BLaER1 treated with 17β-estradiol and CSF1 and Interleukin-3, amounts not matched to agents 10 nM and 100 nM (cell line): ENCODE results near the gene UBE2Q2.
A peak's percentile ranks its signal among the peaks of the same experiment; 100 is the strongest.
"Not testable (repeated sequence)": the region's sequence is repeated elsewhere in the genome, so short reads cannot be mapped to it uniquely, and the experiment has no call there.

ENCODE experiments used
- H3K27ac ChIP-seq, 11 experiments: shearing (Covaris generic); formaldehyde crosslinking; 2 replicates each; pipeline ENCODE4 v1.8.1; 2022
- H3K27me3 ChIP-seq, 11 experiments: shearing (Covaris generic); formaldehyde crosslinking; 2 replicates each; pipeline ENCODE4 v1.8.1; 2022
- H3K36me3 ChIP-seq, 11 experiments: shearing (Covaris generic); formaldehyde crosslinking; 2 replicates each; pipeline ENCODE4 v1.8.1; 2022
- H3K4me1 ChIP-seq, 10 experiments: shearing (Covaris generic); formaldehyde crosslinking; 2 replicates each; pipeline ENCODE4 v1.8.1; 2022
- H3K4me2 ChIP-seq, 11 experiments: shearing (Covaris generic); formaldehyde crosslinking; 2 replicates each; pipeline ENCODE4 v1.8.1; 2022
- H3K4me3 ChIP-seq, 10 experiments: shearing (Covaris generic); formaldehyde crosslinking; 2 replicates each; pipeline ENCODE4 v1.8.1; 2022
- H3K9ac ChIP-seq, 11 experiments: shearing (Covaris generic); formaldehyde crosslinking; 2 replicates each; pipeline ENCODE4 v1.8.1; 2022
- H3K9me3 ChIP-seq, 11 experiments: shearing (Covaris generic); formaldehyde crosslinking; replicated peaks in 1 of 11; 2 replicates each; pipeline ENCODE4 v1.8.1; 2022
- H4K20me1 ChIP-seq, 11 experiments: shearing (Covaris generic); formaldehyde crosslinking; 2 replicates each; pipeline ENCODE4 v1.8.1; 2022
- Cebpa-rat ChIP-seq, 11 experiments: shearing (Covaris generic); IDR thresholded peaks; 2 replicates each; pipeline ENCODE4 v1.8.1; 2022

The UBE2Q2 gene

DNA sequence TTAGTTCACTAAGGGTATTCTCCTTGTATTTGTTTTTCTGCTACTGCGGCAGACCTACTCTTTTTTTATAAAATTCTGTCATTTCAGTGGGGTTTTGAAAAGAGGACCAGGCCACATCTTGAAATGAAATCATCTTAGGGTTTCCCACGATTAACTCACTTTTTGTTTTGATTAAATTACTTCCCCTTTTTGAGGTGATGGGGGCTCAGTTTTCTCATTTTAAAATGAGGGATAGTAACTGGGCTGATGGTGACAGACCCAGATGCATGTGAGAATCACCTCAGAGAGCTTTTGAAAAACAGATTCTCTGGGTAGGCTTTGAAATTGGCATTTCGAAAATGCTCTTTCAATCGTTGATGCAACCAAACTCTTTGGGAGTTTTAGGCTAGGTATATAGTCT lies 24.2 kb downstream of the UBE2Q2 start:
- Histone ChIP-seq H3K4me3 (no peak overlapping the region), H3K36me3 (peaks cover 39 to 93% (median 84%) of the 10 kb centered on the region in 11 experiments), H3K4me1 (peaks cover 0 to 34% (median 11%) of the 10 kb centered on the region in 10 experiments; a peak in 15 of 20 replicates), H3K27me3 (no peaks in the 10 kb centered on the region), H3K9ac (peak overlapping the region in 1 of 11 experiments; percentile 43; a peak in 1 of 22 replicates), H3K9me3 (no peaks in the 10 kb centered on the region), H4K20me1 (peaks cover 30 to 76% (median 54%) of the 10 kb centered on the region in 11 experiments; a peak in 21 of 22 replicates), H3K4me2 (peak overlapping the region in 7 of 11 experiments; percentile 9 to 56 (median 44); a peak in 13 of 22 replicates), H3K27ac (peak overlapping the region in 4 of 11 experiments; percentile 16 to 39 (median 28); a peak in 2 of 22 replicates)
- TF ChIP-seq Cebpa-rat (IDR thresholded peaks at IDR 0.05) = no peak

DNA sequence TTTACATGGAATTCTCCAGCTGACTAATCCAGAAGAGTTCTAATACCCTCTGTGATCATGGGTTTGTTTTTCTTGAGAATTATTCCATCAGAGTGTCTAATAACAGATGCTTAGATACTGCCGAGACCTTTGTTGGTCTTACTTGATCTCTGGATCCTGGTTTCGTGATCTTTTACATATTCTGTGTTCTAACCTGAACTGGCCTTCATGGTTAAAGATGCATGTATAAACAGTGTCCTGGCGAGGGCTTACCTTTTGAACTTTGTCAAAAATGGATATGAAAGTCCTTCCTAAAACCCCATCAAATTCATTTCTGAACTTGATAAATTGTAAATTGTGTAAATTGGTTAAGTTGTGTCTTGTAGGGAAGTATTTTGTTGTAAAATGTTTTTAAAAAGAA lies 24.8 kb downstream of the UBE2Q2 start:
- Histone ChIP-seq H3K4me2 (no peak overlapping the region), H3K27ac (no peak overlapping the region), H3K4me3 (no peak overlapping the region), H3K27me3 (no peaks in the 10 kb centered on the region), H4K20me1 (peaks cover 30 to 70% (median 48%) of the 10 kb centered on the region in 11 experiments; a peak in 20 of 22 replicates), H3K9me3 (no peaks in the 10 kb centered on the region), H3K36me3 (peaks cover 39 to 93% (median 84%) of the 10 kb centered on the region in 11 experiments), H3K9ac (no peak overlapping the region), H3K4me1 (peaks cover 0 to 34% (median 11%) of the 10 kb centered on the region in 10 experiments; a peak in 15 of 20 replicates)
- no peak for TF ChIP-seq Cebpa-rat (IDR thresholded peaks at IDR 0.05)

DNA sequence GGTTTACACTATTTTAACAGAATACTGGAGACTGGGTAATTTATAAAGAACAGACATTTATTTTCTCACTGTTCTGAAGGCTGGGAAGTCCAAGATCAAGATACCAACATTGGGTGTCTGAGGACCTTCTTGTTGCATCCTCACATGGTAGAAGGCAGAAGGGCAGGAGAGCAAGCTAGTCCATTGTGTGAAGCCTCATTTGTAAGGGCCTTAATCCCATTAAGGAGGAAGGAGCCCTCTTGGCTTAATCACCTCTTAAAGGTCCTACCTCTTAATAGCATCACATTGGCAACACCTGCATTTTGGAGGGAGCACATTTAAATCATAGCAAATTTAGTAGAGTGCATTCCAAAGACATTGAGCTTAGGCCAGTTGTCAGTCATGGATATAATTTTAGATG lies 26.2 kb downstream of the UBE2Q2 start:
- Histone ChIP-seq H3K4me3 (no peak overlapping the region), H3K27ac (no peak overlapping the region), H3K36me3 (peaks cover 40 to 93% (median 84%) of the 10 kb centered on the region in 11 experiments), H3K4me1 (peaks cover 0 to 34% (median 11%) of the 10 kb centered on the region in 10 experiments; a peak in 15 of 20 replicates), H3K9me3 (no peaks in the 10 kb centered on the region), H4K20me1 (peaks cover 24 to 60% (median 39%) of the 10 kb centered on the region in 11 experiments; a peak in 19 of 22 replicates), H3K9ac (no peak overlapping the region), H3K4me2 (peak overlapping the region in 2 of 11 experiments; percentile 26 to 51; a peak in 5 of 22 replicates), H3K27me3 (no peaks in the 10 kb centered on the region)
- no peak for TF ChIP-seq Cebpa-rat (IDR thresholded peaks at IDR 0.05)

GRCh38 chr15:75871589-75871988 lies 28.3 kb downstream of the UBE2Q2 start:
- H3K27me3 ChIP-seq, H3K27ac ChIP-seq, H3K9ac ChIP-seq, H3K4me3 ChIP-seq, H3K9me3 ChIP-seq, H3K4me2 ChIP-seq: not testable (repeated sequence)
- Histone ChIP-seq H3K4me1 (peaks cover 0 to 29% (median 10%) of the 10 kb centered on the region in 10 experiments; a peak in 15 of 20 replicates), H4K20me1 (peaks cover 10 to 41% (median 21%) of the 10 kb centered on the region in 11 experiments; a peak in 18 of 22 replicates), H3K36me3 (peaks cover 61 to 95% (median 87%) of the 10 kb centered on the region in 11 experiments)

- Histone ChIP-seq H3K9me3 (no peaks in the 10 kb centered on the region), H3K4me3 (no peak overlapping the region), H4K20me1 (peaks cover 1 to 32% (median 14%) of the 10 kb centered on the region in 11 experiments; a peak in 16 of 22 replicates), H3K4me2 (no peak overlapping the region), H3K27ac (no peak overlapping the region), H3K4me1 (peaks cover 0 to 19% (median 1%) of the 10 kb centered on the region in 10 experiments; a peak in 12 of 20 replicates), H3K9ac (no peak overlapping the region), H3K36me3 (peaks cover 68 to 96% (median 87%) of the 10 kb centered on the region in 11 experiments), H3K27me3 (no peaks in the 10 kb centered on the region)
- TF ChIP-seq Cebpa-rat (IDR thresholded peaks at IDR 0.05) = no peak
Observed at GRCh38 chr15:75872403-75872990, 29.2 kb downstream of the UBE2Q2 start.

DNA sequence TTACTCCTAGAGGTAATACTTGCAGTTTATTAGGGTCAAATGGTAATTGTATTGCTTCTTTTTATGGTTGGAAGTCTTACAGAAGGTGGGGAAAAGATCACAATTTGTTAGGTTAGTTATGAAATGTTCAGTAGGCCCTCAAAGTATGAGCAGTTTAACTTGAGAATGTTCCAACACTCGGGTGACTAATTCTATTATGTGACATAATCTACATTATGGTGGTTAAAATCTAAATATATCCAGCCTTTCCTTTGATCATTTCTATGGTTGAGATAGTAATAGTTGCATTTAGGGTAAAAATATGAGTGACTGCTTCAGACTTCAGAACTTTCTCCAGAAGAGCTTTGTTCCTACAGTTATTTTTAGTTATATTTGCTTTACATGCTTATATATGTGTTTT lies 40.8 kb downstream of the UBE2Q2 start:
- H3K36me3 ChIP-seq = peaks cover 78 to 100% (median 92%) of the 10 kb centered on the region in 11 experiments

DNA sequence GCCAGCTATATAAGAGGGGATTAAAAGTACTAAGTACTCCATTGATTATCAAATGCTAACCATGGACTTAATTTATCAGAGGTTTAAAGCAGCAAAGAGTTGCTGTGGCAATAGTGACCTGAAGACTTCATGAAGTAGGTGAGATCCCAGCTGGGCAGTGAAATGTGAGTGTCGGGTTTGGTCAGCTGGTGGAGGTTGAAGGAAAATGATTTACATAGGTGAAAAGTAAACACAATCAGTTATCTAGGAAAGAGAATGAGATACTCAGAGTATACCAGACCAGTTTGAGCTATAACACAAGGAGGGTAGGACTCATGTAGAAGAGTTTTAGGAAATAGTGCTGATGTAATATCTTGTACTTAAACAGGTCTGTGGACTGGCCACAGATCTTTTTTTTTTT lies 43.9 kb downstream of the UBE2Q2 start:
- H3K4me1 ChIP-seq = peaks cover 12 to 28% (median 19%) of the 10 kb centered on the region in 10 experiments
- no peak overlapping the region for H3K4me3 ChIP-seq
- no peaks in the 10 kb centered on the region for H3K27me3 ChIP-seq
- H3K27ac ChIP-seq = no peak overlapping the region
- no peak for TF ChIP-seq Cebpa-rat (IDR thresholded peaks at IDR 0.05)
- H3K36me3 ChIP-seq = peaks cover 59 to 98% (median 84%) of the 10 kb centered on the region in 11 experiments
- no peaks in the 10 kb centered on the region for H3K9me3 ChIP-seq
- H3K4me2 ChIP-seq = no peak overlapping the region
- H3K9ac ChIP-seq = no peak overlapping the region
- peaks cover 0 to 7% (median 0%) of the 10 kb centered on the region in 11 experiments; a peak in 3 of 22 replicates for H4K20me1 ChIP-seq

More for the DNA sequence above, 40.8 kb downstream of the UBE2Q2 start:
- H3K4me1 ChIP-seq = peaks cover 0 to 21% (median 12%) of the 10 kb centered on the region in 10 experiments; a peak in 12 of 20 replicates
- no peak overlapping the region for H3K9ac ChIP-seq
- peak overlapping the region in 6 of 11 experiments; percentile 9 to 40 (median 20); a peak in 8 of 22 replicates for H3K4me2 ChIP-seq
- H3K27ac ChIP-seq = peak overlapping the region in 2 of 11 experiments; percentile 31 to 46; a peak in 3 of 22 replicates
- no peak for TF ChIP-seq Cebpa-rat (IDR thresholded peaks at IDR 0.05)
- no peak overlapping the region for H3K4me3 ChIP-seq
- peaks cover 0 to 26% (median 0%) of the 10 kb centered on the region in 11 experiments; a peak in 3 of 22 replicates for H4K20me1 ChIP-seq
- no peaks in the 10 kb centered on the region for H3K27me3 ChIP-seq
- no peaks in the 10 kb centered on the region for H3K9me3 ChIP-seq

DNA sequence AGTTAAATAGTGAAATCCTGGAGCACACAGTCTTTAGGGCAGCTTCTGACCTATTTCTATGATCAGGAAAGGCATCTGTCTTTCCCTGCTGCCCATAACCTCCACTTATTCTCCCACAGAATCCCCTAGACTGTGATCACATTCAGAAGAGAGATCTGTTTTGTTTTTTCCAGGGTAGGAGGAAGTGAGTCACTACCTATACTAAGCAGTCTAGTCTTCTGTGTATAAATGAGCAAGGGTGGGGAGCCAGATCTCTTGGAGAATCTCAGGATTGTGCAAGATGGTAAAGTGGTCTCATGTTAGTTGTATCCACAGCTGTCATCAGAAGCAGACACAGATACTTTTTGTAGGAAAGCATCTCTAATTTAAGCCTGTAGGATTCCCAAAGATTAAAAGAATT lies 48.6 kb downstream of the UBE2Q2 start:
- Histone ChIP-seq H3K9ac (peak overlapping the region in 6 of 11 experiments; percentile 13 to 68 (median 34); a peak in 8 of 22 replicates), H3K9me3 (no peaks in the 10 kb centered on the region), H3K4me2 (peak overlapping the region in 9 of 11 experiments; percentile 0 to 81 (median 65); a peak in 17 of 22 replicates), H3K27ac (peak overlapping the region; percentile 2 to 84 (median 57); a peak in 19 of 22 replicates), H3K4me3 (no peak overlapping the region), H3K4me1 (peaks cover 0 to 22% (median 14%) of the 10 kb centered on the region in 10 experiments; a peak in 15 of 20 replicates), H4K20me1 (no peaks in the 10 kb centered on the region; a peak in 2 of 22 replicates), H3K27me3 (no peaks in the 10 kb centered on the region), H3K36me3 (peaks cover 45 to 96% (median 75%) of the 10 kb centered on the region in 11 experiments; a peak in 21 of 22 replicates)
- TF ChIP-seq Cebpa-rat (IDR thresholded peaks at IDR 0.05) = peak in 3 of 11 experiments; percentile 14 to 50 (median 19); a peak in 3 of 22 replicates

- no peak overlapping the region for H3K27ac ChIP-seq
- H3K27me3 ChIP-seq = no peaks in the 10 kb centered on the region
- no peak for TF ChIP-seq Cebpa-rat (IDR thresholded peaks at IDR 0.05)
- no peak overlapping the region for H3K9ac ChIP-seq
- H3K4me2 ChIP-seq = no peak overlapping the region
- H4K20me1 ChIP-seq = no peaks in the 10 kb centered on the region; a peak in 2 of 22 replicates
- H3K4me3 ChIP-seq = no peak overlapping the region
- no peaks in the 10 kb centered on the region for H3K9me3 ChIP-seq
- H3K36me3 ChIP-seq = peaks cover 36 to 92% (median 70%) of the 10 kb centered on the region in 11 experiments; a peak in 21 of 22 replicates
- peaks cover 2 to 20% (median 16%) of the 10 kb centered on the region in 10 experiments; a peak in 18 of 20 replicates for H3K4me1 ChIP-seq
Observed at GRCh38 chr15:75895731-75896130, 52.5 kb downstream of the UBE2Q2 start.
